Skin epidermis (tissue), 12 donors: ENCODE data around the gene ATPAF1.
"Not testable (repeated sequence)": the region's sequence is repeated elsewhere in the genome, so short reads cannot be mapped to it uniquely, and the experiment has no call there.

Experiments used
- H3K27ac ChIP-seq, 21 experiments: fragments of 200-600 bp; sonication (generic) in 11 of 21; one replicate each; pipeline ENCODE4 v1.5.0; 2020; ENCODE audit warnings: mild to moderate bottlenecking in 3 of 21, inconsistent platforms in 2 of 21, moderate library complexity in 2 of 21
- H3K4me3 ChIP-seq, 7 experiments: fragments of 200-600 bp; sonication (generic) in 2 of 7; one replicate each; pipeline ENCODE4 v1.5.0; 2020; ENCODE audit warnings: inconsistent platforms in 2 of 7, mild to moderate bottlenecking in 2 of 7, moderate library complexity in 1 of 7

Gene ATPAF1, protein sequence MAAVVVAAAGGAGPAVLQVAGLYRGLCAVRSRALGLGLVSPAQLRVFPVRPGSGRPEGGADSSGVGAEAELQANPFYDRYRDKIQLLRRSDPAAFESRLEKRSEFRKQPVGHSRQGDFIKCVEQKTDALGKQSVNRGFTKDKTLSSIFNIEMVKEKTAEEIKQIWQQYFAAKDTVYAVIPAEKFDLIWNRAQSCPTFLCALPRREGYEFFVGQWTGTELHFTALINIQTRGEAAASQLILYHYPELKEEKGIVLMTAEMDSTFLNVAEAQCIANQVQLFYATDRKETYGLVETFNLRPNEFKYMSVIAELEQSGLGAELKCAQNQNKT

DNA sequence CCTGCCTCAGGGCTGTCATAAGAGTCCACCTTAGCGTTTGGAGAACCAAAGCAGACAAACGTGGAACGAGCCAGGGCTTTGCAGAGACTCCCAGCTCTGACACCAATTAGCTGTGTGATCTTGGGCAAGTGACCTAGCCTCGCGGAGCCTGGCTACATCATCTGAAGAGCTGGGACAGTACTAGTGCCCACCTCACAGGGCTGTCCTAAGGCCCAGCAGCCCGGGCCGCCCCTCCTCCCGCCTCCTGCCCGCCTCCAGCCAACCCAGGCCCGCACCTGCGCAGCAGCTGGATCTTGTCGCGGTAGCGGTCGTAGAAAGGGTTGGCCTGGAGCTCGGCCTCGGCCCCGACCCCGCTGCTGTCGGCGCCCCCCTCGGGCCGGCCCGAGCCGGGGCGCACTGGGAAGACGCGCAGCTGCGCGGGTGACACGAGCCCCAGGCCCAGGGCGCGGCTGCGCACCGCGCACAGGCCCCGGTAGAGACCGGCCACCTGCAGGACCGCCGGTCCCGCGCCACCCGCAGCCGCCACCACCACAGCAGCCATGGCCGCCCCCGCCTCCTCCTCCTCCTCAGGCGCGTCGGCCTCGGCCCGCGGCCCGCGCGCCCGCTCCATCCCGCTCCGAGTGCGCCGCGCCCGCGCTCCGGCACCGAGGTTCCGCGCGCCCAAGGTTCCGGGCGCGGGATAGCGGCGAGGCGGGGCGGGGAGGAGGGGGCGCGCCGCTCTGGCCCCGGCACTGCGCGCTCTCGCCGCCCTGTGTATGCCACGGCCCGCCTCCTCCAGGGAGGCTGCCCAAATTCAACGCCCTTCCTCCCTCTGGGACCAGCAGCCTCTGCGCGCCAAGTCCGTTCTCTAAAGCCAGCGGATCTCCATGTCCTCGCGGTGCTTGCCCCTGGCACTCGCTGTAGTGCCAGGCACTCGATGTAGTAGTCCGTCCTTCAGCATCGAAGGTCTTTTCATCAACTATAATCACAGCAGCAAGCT, at the start of gene ATPAF1:
Gene ATPAF1, minus strand, starts transcription at position 583 of the 979 bp plus-strand sequence. Its CDS starts 42 bp downstream, at position 541.
- Histone ChIP-seq H3K27ac (peak within 1 kb of the TSS; percentile 31 to 90 (median 83)), H3K4me3 (peak within 1 kb of the TSS; percentile 56 to 99 (median 78))

DNA sequence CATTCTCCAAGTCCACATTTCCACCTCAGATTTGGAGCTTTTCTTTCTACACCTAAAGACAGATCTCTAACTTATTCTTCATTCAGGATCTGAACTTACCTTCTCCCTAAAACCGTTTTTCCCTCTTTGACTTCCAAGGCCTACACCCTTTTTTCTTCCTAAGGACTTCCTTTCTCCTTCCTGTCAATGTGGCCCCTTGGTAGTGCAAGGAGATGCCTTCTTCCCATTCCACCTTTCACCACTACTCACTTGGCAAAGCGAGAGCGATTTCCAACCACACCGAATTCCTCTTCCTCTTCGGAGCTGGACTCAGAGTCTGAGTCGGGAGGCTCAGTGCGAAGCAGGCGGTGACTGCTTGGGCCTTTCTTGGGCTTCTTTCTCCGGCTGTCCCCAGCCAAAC, 49.5 kb upstream of the ATPAF1 start:
- peak overlapping the region in 13 of 21 experiments; percentile 81 to 98 (median 94) for H3K27ac ChIP-seq
- peak overlapping the region; percentile 65 to 99 (median 92) for H3K4me3 ChIP-seq

DNA sequence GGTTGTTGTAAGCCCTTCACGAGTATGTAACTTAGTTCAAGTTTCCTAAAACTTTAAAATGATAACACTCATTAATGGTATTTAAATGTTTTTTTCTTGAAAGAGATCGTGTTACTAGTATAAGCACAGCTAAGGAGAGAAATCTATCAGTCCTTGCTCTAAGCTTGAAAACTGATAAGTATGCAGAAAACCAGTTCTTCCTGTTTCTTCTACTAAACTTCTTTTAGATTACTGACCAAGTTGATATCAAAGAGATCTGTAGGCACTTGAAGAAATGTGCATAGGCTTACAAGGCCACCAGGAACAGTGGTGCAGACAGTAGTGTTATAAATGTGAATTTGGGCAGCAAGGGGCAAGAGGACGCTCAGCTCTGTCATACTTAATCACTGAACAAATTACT, 46.8 kb upstream of the ATPAF1 start:
- no peak overlapping the region for H3K27ac ChIP-seq
- H3K4me3 ChIP-seq, result no peak overlapping the region

DNA sequence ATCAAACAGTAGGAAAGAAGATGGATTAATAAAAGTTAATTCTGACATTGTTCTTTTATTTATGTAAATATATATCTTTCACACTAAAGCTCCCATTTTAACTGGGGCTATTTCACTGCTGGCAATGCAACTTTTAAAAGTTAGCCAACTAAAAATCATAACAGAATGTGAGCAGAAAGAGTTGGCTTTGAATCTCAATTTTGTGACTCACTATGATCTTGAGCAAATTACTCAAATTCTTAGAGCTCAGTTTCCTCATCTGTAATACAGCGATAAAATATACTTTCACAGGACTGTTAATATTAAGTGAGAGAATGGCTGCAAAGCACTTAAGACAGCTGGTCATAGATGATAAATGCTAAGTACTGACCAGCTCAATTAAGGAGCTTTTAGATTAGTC, 40.0 kb upstream of the ATPAF1 start:
- no peak overlapping the region for H3K4me3 ChIP-seq
- no peak overlapping the region for H3K27ac ChIP-seq

DNA sequence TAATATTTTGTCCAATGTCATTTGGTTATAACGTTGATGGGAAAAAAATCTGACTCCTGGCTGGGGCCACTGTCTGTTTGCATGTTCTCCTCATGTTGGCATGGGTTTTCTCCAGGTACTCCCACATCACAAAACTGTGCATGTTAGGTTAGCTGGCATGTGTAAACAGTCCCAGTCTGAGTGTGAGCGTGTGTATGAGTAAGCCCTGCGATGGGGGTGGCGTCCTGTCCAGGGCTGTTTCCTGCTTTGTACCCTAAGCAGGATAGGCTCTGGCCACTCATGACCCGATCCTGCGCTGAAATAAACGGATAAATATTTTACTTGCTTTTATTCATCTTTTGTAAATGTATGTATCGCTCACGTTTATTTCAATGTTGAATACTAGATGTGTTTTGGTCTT, 37.2 kb upstream of the ATPAF1 start:
- H3K4me3 ChIP-seq, result no peak overlapping the region
- H3K27ac ChIP-seq, result no peak overlapping the region

DNA sequence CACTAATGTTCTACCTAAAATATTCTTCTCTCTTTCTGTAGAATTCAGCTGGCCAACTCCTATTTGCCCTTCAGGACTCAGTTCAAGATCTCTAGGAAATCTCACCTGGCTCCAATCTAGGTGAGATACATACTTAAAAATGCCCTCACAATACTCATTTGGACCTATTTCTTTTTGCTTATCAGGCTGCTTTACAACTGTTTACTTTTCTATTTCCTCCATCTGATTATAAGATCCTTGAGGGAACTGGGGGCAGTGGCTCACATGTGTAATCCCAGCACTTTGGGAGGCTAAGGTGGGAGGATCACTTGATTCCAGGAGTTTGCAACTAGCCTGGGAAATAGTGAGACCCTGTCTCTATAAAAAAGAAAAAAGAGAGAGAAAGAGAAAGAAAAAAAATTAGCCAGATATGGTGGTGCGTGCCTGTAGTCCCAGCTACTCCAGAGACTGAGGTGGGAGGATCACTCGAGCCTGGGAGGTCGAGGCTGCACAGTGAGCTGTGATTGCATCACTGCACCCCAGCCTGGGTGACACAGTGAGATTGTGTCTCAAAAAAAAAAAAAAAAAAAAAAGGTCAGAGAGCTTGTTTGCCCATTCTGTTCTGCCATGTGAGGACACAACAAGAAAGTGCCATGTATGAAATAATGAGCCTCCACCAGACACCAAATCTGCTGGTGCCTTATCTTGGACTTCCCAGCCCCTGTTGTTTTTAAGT, 35.9 kb upstream of the ATPAF1 start:
- H3K4me3 ChIP-seq, result no peak overlapping the region
- no peak overlapping the region for H3K27ac ChIP-seq

DNA sequence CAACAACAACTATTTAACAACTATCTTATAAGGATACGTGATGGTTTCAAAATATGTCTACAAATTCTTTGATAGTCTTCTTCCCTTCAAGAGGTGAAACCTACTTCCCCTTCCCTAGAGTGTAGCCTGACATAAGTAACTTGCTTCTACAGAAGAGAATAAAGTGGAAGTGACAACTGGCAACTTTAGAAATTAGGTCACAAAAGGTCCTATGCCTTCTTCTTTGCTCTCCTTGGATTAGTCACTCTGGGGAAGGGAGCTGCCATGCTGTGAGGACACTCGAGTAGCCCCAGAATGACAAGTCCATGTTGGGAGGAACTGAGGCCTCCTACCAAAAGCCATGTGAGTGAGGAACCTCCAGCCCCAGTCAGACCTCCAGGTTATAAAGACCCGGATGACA, 31.5 kb upstream of the ATPAF1 start:
- Histone ChIP-seq H3K27ac (no peak overlapping the region), H3K4me3 (no peak overlapping the region)

DNA sequence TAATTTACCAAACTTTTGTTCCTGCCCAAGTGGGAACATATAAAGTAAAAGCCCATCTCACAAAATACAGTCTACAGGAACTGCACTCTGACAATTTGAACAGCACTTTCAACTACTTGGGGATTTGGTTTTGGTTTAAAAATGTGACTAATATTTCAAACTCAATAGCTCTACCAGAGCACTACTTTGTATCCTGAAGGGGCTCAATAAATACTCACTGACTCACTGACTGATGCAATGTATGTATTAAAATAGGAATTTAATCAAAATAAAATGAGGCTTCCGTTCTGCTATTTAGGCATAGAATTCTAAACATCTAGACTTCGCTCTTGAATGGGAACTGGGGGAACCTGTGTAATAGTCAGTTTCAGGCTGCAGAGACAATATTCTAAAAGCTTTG, 28.9 kb upstream of the ATPAF1 start:
- H3K27ac ChIP-seq, result no peak overlapping the region
- H3K4me3 ChIP-seq, result no peak overlapping the region

DNA sequence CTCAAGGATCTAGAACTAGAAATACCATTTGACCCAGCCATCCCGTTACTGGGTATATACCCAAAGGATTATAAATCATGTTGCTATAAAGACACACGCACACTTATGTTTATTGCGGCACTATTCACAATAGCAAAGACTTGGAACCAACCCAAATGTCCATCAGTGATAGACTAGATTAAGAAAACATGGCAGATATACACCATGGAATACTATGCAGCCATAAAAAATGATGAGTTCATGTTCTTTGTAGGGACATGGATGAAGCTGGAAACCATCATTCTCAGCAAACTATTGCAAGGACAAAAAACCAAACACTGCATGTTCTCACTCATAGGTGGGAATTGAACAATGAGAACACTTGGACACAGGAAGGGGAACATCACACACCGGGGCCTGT, 26.5 kb upstream of the ATPAF1 start:
- not testable (repeated sequence) for H3K4me3 ChIP-seq, H3K27ac ChIP-seq

DNA sequence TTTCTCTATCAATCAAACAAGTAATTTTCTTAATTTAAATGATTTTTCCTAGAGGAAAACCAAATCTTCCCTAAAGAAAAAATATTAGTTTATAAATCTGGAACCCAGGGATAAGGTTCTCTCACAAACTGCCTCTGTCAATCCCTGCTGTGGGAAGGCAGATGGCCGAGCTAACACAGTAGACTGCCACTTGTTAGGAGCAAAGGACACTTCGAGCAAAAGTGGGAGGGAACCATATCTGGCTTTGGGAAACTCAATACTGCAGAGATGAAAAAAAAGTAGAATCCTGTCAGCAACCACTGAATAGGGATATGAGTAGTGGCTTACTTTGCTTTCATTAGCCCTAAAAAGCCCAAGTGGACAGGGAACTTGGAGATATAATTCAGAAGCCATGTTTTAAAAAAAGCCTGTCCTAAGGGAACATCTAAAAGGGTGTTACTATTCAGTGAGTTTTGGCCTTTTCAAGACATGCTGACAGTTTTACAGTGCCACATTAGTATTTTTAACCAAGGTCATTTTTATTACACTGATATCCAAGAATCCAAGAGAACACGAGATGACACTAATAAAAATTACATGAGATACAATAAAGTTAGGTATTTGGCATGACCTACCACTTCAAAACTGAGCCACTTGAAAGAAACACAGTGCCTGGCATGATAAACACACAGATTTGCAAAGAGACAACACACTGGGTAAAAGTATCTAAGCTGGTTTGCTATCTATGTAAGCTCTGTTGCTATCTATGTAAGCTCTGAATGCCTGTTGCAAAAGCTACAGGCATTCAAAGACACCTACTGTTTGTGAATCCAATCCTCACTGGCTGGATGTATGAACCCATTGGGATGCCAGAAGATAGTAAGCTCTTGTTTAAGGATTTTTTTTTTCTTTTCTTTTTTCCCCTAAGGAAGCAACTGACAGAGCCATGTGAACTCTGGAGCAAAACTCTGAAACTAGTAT, 24.9 kb upstream of the ATPAF1 start:
- Histone ChIP-seq H3K27ac (no peak overlapping the region), H3K4me3 (no peak overlapping the region)

DNA sequence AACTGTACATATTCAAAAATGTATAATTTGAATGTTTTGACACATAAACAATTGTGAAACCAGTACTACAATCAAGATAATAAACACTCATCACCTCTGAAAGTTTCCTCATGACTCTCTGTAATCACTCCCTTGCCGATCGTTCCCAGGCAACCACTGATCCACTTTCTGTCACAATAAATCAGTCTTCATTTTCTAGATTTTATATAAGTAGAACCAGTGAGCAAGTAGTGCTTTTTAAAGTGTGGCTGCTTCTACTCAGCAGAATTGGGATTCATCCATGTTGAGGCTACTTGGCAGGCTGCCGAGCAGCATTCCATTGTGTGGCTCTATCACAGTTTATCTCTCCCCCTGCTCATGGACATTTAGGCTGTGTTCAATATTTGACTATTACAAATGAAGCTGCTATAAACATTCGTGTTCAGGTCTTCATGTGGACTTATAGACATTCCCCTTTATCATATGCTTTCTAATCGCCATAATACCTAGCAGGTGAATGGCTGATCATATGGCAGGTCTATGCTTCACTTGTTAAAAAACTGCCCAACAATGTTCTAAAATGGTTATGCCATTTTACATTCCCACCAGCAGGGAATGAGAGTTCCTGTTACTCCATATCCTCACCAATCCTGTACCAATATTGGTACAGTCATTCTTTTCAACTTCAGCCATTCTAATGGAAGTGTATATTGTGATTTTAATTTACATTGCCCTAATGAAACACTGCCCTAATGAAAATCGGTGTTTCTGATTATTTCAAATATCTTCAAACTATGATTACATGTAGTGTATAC, 24.0 kb upstream of the ATPAF1 start:
- Histone ChIP-seq H3K27ac (no peak overlapping the region), H3K4me3 (no peak overlapping the region)

DNA sequence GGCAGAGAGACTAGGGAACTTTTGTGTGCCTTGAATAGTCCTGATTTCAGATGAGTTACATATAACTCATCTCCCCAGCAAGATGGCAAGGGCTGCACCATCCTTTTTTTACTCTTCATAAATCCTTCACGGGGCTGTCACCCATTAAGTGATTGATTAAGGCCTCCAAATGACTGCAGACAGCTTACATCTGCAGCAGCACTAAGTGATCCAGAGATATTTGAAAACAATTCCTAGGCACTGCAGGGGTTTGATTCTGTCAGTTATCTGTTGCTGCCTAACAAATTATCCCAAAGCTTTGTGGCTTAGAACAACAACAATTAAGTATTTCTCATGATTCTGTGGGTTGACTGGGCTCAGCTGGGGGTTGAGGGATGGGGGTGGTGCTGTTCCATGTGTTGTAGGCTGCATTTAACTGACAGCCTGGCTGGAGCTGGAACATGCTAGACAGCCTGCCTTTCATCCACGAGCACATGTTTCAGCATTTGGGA, 22.8 kb upstream of the ATPAF1 start:
- no peak overlapping the region for H3K27ac ChIP-seq
- no peak overlapping the region for H3K4me3 ChIP-seq

DNA sequence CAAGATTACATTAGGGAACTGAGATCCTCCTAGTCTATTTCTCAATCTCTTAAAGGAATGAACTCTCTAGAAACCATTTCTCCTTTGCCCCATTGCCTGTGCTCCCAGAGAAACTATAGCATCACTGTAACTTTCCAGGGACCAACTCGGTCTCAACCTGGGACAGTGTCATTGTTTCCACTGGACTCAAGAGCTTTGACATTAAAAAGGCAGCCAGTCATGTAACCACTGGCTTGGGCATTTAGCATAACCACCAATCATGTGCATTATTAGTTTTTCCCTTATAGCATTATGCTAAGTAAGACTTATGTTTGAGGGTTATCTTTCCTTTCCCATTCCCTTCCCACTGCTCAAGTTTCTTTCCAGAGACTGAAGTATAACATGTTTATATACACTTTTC, 21.7 kb upstream of the ATPAF1 start:
- no peak overlapping the region for H3K27ac ChIP-seq

DNA sequence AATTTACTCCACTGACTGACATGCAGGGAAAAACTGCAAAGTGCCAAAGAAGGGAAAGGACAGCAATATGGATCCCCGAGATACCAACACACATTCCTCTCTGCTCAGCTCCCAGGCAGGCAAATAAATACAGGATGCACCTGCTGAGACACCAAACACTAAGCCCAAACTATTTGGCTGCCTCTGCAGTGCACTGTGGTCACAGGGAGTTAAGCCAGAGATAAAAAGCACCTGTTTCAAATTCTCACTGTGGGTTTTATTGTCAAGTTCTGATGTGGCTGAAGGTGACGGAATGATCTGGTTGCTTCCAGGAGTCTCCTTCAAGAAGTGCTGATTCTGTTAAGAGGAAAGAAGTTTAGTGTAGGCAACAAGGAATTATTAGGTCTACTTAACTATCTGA, 21.2 kb upstream of the ATPAF1 start:
- Histone ChIP-seq H3K27ac (no peak overlapping the region), H3K4me3 (no peak overlapping the region)

More for the DNA sequence above, 21.7 kb upstream of the ATPAF1 start:
- H3K4me3 ChIP-seq, result no peak overlapping the region

DNA sequence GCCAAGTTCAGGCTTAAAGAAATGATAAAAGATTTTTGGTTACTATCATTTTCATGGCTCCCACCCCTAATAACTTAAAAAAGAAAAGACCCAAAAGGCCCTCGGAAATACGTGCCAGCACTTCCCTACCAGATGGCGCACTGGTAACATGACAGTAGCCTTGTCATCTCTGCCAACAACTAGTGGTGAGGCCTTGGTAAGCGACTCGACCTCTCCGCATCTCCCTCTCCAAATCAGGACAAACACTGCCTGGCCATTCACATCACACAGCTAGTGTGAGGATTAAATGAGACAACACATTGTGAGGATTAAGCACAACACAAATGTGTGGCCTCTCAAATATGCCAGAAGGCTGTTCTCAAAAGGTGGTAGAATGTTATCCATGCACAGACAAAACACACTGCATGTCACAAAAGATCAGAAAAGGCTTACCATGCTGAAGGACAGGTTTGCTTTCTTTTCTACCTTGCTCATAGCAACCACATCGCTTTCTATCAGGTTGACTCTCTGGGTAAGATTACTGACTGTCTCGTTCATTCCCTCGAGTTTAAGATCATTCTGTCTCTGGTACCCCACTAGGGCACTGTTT, 19.9 kb upstream of the ATPAF1 start:
- no peak overlapping the region for H3K4me3 ChIP-seq
- no peak overlapping the region for H3K27ac ChIP-seq

DNA sequence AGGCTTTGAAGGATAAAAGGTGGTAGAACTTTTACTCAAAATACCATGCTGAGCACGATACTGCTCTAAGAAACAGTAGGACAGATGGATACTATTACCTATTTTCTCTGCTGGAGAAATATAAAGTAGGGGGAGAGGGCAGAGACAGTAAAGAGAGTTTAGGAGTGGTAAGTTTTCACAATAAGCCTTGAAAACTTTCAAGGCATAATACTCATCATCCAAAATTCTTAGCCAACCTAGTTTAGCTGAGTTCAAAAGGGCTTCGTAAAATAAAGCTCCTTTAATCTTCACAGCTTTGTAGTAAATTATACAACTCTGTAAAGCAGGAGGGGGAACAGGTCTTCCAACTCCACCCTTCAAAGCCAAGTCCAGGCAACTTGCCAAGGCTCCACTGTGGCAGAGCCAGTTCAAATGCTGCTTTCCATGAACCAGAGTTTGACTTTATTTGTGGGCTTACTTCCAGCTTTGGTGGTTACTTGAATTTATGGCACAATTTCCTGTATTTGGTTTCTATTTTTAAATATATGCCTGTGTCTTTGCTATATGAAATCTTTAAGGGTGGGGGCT, 19.0 kb upstream of the ATPAF1 start:
- no peak overlapping the region for H3K4me3 ChIP-seq
- H3K27ac ChIP-seq, result no peak overlapping the region

DNA sequence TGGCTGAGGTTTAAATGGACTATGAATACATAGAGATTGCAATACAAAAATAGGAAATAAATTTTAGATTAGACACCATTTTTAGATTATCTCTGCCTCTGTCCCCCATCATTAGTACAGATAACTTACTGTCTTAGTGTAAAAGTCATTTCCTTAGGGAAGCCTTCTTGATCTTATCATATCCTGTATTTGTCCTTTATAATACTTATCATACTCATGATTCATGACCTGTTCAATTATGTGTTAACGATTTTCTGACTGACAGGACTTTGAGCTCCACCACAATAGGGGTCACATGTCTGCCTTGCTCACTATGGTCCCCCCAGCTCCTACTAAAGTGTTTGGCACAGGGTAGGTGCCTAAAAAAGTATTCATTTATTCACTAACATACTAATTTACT, 18.1 kb upstream of the ATPAF1 start:
- Histone ChIP-seq H3K27ac (no peak overlapping the region), H3K4me3 (no peak overlapping the region)
